ENCODE results near the gene FTCD.
"Not testable (repeated sequence)": the region's sequence is repeated elsewhere in the genome, so short reads cannot be mapped to it uniquely, and the experiment has no call there.

Gene FTCD

DNA sequence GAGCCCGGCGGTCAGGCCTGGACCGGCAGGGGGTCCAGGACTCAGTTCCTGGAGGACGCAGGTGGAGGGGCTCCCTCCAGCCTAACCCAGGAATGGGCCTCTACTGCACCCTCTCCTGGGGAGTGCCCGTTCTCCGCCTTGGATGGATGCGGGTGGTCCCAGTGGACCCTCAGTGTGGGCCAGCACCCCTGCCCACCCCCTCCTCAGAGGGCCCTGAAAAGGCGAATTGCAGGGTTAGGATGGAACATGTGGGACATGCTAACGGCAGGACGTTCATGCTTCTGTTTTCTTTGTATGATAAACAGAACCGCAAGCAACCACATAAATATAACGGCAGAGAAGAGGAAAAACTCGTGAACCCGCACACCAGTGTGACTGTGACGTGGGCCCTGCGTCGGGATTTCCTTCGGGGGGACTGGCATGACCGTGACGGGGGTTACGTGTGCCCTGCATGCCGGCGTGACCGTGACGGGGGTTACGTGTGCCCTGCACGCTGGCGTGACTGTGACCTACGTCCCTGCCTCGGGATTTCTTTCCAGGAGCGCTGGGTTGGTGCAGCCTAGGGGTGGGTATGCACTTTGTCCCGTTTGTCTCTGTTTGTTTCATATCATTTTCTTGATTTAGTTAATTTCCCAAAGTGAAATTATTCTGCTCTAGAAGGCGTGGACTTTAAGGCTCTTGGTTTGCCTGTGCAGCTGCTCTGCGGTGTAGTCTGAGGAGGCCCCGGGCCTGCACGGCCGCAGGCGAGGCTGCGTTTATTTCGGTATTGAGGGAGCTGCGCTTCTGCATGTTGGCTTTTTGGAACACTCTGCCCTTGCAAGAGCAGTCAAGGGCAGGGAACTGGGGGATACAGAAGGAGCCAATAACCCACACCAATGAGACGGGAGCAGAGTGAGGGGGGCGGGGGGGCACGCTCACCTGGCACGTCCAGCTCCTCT lies 3.1 kb downstream of the FTCD start:
- DNase-seq, result no peak

GRCh38 chr21:46151261-46151988 lies 4.0 kb downstream of the FTCD start:
- DNase-seq, result no peak

DNA sequence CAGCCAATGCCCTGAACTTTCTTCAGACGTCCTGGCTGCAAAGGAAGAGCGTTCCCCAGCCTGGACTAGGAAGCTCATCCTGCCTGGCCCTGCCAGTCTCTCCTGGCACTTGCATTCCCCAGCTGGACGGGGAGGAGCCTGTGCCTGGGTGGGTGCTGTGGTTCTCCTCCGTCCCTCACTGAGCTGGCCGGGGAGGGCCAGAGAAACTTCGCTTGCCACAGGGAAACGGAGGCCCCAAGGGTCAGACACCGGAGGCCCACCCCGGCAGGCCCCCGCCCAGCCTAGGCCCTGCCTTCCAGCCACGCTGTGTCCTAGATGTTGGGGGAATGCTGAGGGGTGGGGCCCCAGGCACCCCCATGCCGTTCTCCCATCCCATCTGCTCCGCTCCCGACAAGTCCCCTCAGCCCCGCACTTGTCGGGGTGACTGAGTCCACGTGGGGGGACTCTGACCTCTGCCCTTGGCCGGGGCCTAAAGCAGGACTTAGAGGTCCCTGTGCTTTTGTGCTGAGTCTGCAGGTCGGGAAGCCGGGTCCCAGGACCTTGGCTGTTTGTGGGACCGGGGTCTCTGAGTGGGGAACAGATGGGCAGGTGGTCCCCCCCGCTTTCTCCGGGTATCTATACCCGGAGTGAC lies 4.8 kb downstream of the FTCD start:
- DNase-seq, result no peak

GRCh38 chr21:46150073-46150472 lies 5.3 kb downstream of the FTCD start:
- DNase-seq, result no peak

GRCh38 chr21:46149205-46149901 lies 6.0 kb downstream of the FTCD start:
- DNase-seq, result no peak

DNA sequence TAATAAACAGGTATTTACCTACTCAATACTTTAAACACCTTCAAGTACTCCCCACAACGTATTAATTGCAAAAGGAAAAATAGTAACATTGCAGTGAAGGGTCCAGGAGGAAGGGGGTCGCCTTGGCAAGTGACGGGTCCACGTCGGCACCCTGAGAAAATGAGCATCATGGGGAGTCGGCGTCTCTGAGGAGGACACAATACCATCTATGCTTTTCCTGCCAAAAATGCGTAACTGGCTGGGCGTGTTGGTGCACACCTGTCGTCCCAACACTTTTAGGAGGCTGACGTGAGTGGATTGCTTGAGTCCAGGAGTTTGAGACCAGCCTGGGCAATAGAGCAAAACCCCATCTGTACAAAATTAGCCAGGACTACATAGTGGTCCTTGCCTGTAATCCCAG lies 7.3 kb downstream of the FTCD start:
- DNase-seq, result no peak

DNA sequence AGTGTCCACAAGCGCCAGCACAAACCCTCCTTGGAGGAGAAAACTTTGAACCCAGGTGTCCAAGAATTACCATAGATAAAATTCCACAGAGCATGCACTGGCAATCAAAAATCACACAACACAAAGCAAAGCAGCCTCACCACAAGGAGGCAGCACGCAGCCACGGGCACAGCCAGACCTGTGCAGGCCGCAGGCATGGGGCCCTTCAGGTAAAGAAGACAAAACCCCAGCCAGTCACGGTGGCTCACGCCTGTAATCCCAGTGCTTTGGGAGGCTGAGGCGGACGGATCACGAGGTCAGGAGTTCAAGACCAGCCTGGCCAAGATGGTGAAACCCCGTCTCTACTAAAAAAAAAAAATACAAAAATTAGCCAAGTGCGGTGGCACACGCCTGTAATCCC lies 8.0 kb downstream of the FTCD start:
- DNase-seq, result peak in 1 of 4 experiments; percentile 33

GRCh38 chr21:46146856-46147255 lies 8.5 kb downstream of the FTCD start:
- no peak for DNase-seq

- DNase-seq, result no peak
Measured at GRCh38 chr21:46145840-46146691, 9.3 kb downstream of the FTCD start.

DNA sequence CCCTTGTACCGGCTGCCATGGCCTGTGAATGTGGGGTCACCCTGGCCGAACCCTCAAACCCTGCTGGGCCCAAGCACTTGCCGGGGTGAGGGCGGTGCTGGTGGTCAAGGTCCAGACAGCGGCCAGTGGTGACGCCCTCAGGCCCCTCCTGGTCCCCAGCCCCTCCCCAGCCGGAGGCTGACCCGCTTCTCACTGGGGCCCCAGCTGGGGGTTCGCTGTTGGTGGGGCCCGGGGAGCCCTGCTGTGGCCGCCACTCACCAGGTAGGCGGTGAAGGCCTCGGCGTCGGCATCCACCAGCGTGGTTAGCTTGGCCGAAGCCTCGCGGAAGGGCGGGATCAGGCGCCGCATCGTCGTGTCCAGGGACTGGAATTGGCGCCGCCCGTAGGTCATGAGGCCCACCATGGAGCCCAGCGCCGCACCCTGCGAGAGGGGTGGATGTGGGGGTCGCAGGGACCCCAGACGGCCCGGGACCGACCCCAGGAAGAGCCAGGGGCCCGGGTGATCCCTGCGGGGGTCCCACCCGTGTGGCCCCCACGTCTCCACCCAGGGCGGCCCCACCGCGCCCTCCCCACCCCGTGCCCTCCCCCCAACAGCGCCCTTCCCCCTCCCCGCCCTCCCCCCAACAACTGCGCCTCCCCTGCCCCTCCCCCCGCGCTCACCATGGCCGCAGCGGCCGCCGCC lies 10.1 kb downstream of the FTCD start:
- no peak for DNase-seq

DNA sequence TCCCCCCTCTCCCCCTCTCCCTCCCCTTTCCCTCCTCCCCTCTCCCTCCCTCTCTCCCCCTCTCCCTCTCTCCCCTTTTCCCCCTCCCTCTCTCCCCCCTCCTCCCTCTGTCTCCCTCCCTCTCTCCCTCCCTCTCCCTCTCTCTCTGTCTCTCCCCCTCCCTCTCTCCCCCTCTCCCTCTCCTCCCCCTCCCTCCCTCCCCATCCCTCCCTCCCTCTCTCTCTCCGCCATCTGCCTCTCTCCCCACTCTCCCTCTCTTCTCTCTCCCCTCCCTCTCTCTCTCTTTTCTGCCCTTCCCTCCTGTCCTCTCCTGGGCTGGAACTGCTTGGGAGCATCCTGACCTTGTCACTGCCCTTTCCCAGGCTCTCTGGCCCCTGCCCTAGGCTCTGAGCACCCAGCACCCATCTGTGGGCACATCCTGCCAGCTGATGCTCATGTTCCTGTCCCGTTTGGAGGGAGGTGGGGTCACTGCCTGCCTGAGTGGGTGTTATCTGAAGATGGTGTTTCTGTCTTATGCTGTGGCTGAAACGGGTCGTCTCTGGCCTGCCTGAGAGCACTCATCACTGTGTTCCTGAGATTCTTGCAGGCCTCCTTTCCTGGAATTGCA lies 10.8 kb downstream of the FTCD start:
- no peak for DNase-seq

GRCh38 chr21:46142582-46143473 lies 12.6 kb downstream of the FTCD start:
- DNase-seq, result no peak

- DNase-seq, result no peak
Measured at GRCh38 chr21:46141767-46142581, 13.4 kb downstream of the FTCD start.

- DNase-seq, result not testable (repeated sequence)
Measured at GRCh38 chr21:46140352-46141003, 14.9 kb downstream of the FTCD start.

DNA sequence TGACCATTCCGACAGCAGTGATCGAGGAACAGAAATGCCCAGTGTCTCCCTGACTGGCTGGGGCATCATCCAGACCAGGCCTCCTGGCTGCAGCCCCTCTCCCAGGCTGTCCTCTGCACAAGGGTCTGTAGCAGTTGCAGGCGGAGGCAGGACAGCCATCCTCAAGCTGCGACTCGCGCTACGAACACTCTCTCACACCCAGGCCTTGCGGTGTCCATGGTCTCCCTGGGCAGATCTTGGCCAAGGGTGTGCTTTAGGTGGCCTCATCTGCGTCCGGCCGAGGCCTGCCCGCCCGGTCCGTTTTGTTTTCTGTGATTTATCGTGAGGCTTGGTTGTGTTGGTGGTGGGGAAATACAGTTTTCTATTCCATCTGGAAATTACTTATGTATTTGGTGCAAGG lies 15.7 kb downstream of the FTCD start:
- DNase-seq, result no peak

- DNase-seq, result no peak
Measured at GRCh38 chr21:46138383-46138970, 16.9 kb downstream of the FTCD start.

DNA sequence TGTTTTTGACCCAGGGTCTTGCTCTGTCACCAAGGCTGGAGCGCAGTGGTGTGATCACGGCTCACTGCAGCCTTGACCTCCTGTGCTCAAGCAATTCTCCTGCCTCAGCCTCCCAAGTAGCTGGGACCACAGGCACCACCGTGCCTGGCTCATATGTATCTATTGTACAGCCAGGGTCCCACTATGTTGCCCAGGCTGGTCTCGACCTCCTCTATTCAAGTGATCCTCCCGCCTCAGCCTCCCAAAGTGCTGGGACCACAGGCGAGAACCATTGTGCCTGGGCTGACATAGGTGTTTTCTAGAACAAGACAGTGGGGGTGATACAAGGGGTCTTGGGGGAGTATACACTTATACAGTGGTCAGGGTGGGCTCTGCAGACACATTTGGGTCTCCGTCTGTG lies 17.5 kb downstream of the FTCD start:
- DNase-seq, result no peak

- no peak for DNase-seq
Measured at GRCh38 chr21:46136739-46137349, 18.5 kb downstream of the FTCD start.
